ENCODE data around the gene CREB3L2. TPM values are rescaled to one million over a fixed set of nuclear protein-coding genes. Genes with fewer than 3 reads are reported as not detected.

The CREB3L2 gene
- total and polyA plus RNA-seq, 2 of the 8 experiments (the other 6 are each of a cell fraction or from before 2014, with no cell fraction given), result 14.4 to 48.3 TPM

DNA sequence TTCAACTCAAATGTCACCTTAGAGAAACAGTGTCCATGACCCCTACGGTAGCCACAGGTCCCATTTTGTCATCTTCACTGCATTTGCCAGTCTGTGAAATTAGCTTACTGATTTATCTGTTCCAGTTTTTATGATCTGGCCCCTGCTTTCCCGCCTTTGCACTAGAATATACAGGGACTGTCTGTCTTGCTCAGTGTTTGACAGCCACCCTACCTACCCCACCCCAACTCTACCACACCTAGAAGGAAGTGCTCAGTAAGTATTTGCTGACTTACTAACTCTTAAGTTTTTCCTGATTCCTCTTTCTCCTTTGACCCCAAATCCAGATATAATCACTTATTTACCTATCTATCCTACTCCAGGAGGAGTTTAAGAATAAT, 49.5 kb downstream of the CREB3L2 start:
- Histone ChIP-seq H2BK12ac (ENCODE audit: low read depth, low read length) (no peak overlapping the region), H3K27me3 (replicated peaks in 1 of 4; ENCODE audit: control insufficient read depth in 3 of 4, extremely low read depth in 1 of 4, insufficient read depth in 3 of 4, low read length in 3 of 4) (no peaks in the 10 kb centered on the region), H3K4ac (replicated peaks; ENCODE audit: insufficient read length, low read depth, low read length) (no peak overlapping the region), H4K5ac (ENCODE audit: insufficient read length, low read depth, low read length) (no peak overlapping the region), H4K91ac (replicated peaks; ENCODE audit: insufficient read length, low read length) (no peak overlapping the region), H3K79me1 (ENCODE audit: low read depth, low read length) (peaks cover 3% of the 10 kb centered on the region), H2BK120ac (replicated peaks; ENCODE audit: low read depth, low read length) (no peak overlapping the region), H3K18ac (ENCODE audit: extremely low read depth, low read length) (no peak overlapping the region), H2BK5ac (ENCODE audit: low read depth, low read length) (no peak overlapping the region), H3K4me3 (ENCODE audit: extremely low read depth in 1 of 4, insufficient read depth in 2 of 4, low read depth in 3 of 4, low read length in 4 of 4) (no peak overlapping the region), H3K27ac (ENCODE audit: low read depth, low read length) (no peak overlapping the region), H3K23me2 (ENCODE audit: low read depth, low read length) (no peaks in the 10 kb centered on the region), H2AK5ac (ENCODE audit: low read depth, low read length) (no peak overlapping the region), H3K9ac (replicated peaks in 1 of 4; ENCODE audit: extremely low read depth in 1 of 4, low read depth in 3 of 4, low read length in 3 of 4) (no peak overlapping the region), H3K36me3 (ENCODE audit: control insufficient read depth in 2 of 4, insufficient read depth in 4 of 4, low read length in 3 of 4) (peaks cover 0 to 3% (median 0%) of the 10 kb centered on the region in 4 experiments; a peak in 1 of 8 replicates), H2BK20ac (ENCODE audit: low read length) (no peak overlapping the region), H2AFZ (ENCODE audit: low read length) (no peak overlapping the region), H3K79me2 (ENCODE audit: control insufficient read depth in 1 of 2, insufficient read depth in 2 of 2, low read length in 2 of 2) (peaks cover 0 to 54% of the 10 kb centered on the region in 2 experiments; a peak in 3 of 4 replicates), H4K8ac (ENCODE audit: extremely low read depth, insufficient read depth, low read length) (no peak overlapping the region; the same call in 1 of the 2 replicates), H2BK15ac (ENCODE audit: low read length) (no peak overlapping the region), H3K4me2 (ENCODE audit: insufficient read depth in 1 of 2, low read depth in 2 of 2, low read length in 2 of 2) (no peak overlapping the region), H3K9me3 (ENCODE audit: insufficient read depth in 2 of 2, low read depth in 1 of 2, low read length in 1 of 2) (no peaks in the 10 kb centered on the region), H3K56ac (replicated peaks; ENCODE audit: insufficient read length, low read depth, low read length) (no peak overlapping the region), H3K23ac (ENCODE audit: insufficient read length) (no peak overlapping the region), H4K20me1 (replicated peaks in 1 of 2; ENCODE audit: control insufficient read depth in 1 of 2, insufficient read depth in 2 of 2, low read length in 2 of 2) (peaks cover 0 to 4% of the 10 kb centered on the region in 2 experiments), H3K14ac (ENCODE audit: insufficient read length) (no peak overlapping the region), H3K4me1 (replicated peaks in 1 of 4; ENCODE audit: control insufficient read depth in 3 of 4, insufficient read depth in 4 of 4, low read length in 3 of 4) (peaks cover 4 to 20% (median 12%) of the 10 kb centered on the region in 4 experiments; a peak in 6 of 7 replicates)
- WGBS, 2 experiments (ENCODE audit: extremely low coverage in 1 of 2, insufficient coverage in 1 of 2, insufficient read length in 1 of 2, insufficient replicate concordance in 2 of 2, low coverage in 1 of 2, low lambda C conversion rate in 2 of 2, missing lambda C conversion rate in 1 of 2), result 89% methylated on average over 2 of the region's 2 CpGs; no CpG with 5 or more reads in 1 of the 2 experiments
- DNase-seq (ENCODE audit: low read depth in 1 of 2, low spot score in 2 of 2) (no peak), FAIRE-seq (no peak)
- POLR2A ChIA-PET (ENCODE audit: partially characterized antibody), result interaction anchor here (1.0 kb wide), 1 partner anchor 9 kb away, joined by 3 read pairs; no protein-coding TSS in a partner anchor
- CTCF ChIA-PET (ENCODE audit: partially characterized antibody), result interaction anchor here (1.3 kb wide), 1 partner anchor 31 kb away, joined by 4 read pairs; no protein-coding TSS in a partner anchor
- no peak for TF ChIP-seq USF2 (IDR thresholded peaks at IDR 0.05; ENCODE audit: low read length)
- TF ChIP-seq YY1 (IDR thresholded peaks at IDR 0.05; ENCODE audit: low read depth, low read length), result no peak
- no peak for TF ChIP-seq CTBP2 (IDR thresholded peaks at IDR 0.05; ENCODE audit: borderline replicate concordance, insufficient read depth, insufficient read length, low read length)
- TF ChIP-seq, protein P1, sequence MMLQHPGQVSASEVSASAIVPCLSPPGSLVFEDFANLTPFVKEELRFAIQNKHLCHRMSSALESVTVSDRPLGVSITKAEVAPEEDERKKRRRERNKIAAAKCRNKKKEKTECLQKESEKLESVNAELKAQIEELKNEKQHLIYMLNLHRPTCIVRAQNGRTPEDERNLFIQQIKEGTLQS (IDR thresholded peaks at IDR 0.05; ENCODE audit: insufficient read depth, low read depth, low read length), result no peak
- TF ChIP-seq HDAC6 (IDR thresholded peaks at IDR 0.05; ENCODE audit: low read depth, low read length), result no peak
- TF ChIP-seq RFX5 (IDR thresholded peaks at IDR 0.05; ENCODE audit: borderline replicate concordance, low read depth, low read length), result no peak
- no peak for TF ChIP-seq TAF7 (optimal IDR thresholded peaks at IDR 0.05; ENCODE audit: borderline replicate concordance, low read depth, low read length)
- TF ChIP-seq MAFK (IDR thresholded peaks at IDR 0.05; ENCODE audit: low read depth, low read length), result no peak
- no peak for TF ChIP-seq SP1 (IDR thresholded peaks at IDR 0.05; ENCODE audit: low read depth, low read length)
- no peak for TF ChIP-seq RNF2 (IDR thresholded peaks at IDR 0.05; ENCODE audit: borderline replicate concordance, low read depth, low read length, missing control alignments, poor library complexity, severe bottlenecking)
- no peak for TF ChIP-seq RBBP5 (IDR thresholded peaks at IDR 0.05; ENCODE audit: borderline replicate concordance, low read depth, low read length)
- no peak for TF ChIP-seq NRF1 (IDR thresholded peaks at IDR 0.05; ENCODE audit: low read depth, low read length)
